ENCODE results near the gene CHD5.

Gene CHD5

DNA sequence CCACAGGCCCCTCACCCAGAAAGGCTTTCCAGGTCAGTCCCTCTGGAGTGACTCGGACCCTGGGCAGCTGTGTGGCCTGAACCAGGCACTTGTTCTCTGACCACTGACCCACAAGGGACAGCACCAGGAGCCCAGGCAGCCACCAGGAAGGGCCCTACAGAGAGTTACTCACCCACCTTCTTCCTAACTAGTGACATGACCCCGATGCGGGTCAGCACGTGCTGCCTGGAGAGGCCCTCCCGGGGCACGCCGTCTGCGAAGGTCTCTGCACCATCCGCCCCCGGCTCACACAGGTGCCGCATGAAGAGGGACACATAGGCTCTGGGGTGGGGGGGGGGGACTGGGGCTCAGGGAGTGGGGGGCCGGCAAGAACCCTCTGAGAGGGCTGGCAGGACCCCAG is 55.8 kb downstream of the CHD5 start:
- no peak overlapping the region for H2AFZ ChIP-seq (ENCODE audit: low read depth, low read length)
- no peaks in the 10 kb centered on the region for H3K36me3 ChIP-seq (ENCODE audit: control insufficient read depth in 1 of 2, insufficient read depth in 2 of 2, low read depth in 1 of 2, low read length in 2 of 2)
- H3K23ac ChIP-seq (ENCODE audit: low read length in 2 of 2): no peak overlapping the region
- no peak overlapping the region for H3K14ac ChIP-seq (ENCODE audit: low read length in 2 of 2)
- no peak overlapping the region for H3K4me2 ChIP-seq (ENCODE audit: low read length, poor library complexity, severe bottlenecking)
- H3K27ac ChIP-seq (ENCODE audit: low read length, poor library complexity, severe bottlenecking): no peak overlapping the region
- peaks cover 4% of the 10 kb centered on the region for H3K4me1 ChIP-seq (ENCODE audit: control insufficient read depth, insufficient read depth, low read depth, low read length)
- no peak overlapping the region for H3K18ac ChIP-seq (ENCODE audit: low read depth in 1 of 2, low read length in 2 of 2)
- 85% methylated on average over 11 of the region's 12 CpGs for WGBS
- no peak overlapping the region for H2BK5ac ChIP-seq (ENCODE audit: low read depth, low read length, poor library complexity, severe bottlenecking)
- H3K27me3 ChIP-seq (ENCODE audit: control insufficient read depth in 1 of 2, insufficient read depth in 1 of 2, low read length in 2 of 2): peaks cover 0 to 20% of the 10 kb centered on the region in 2 experiments
- no peak overlapping the region for H2BK120ac ChIP-seq (ENCODE audit: low read depth, low read length)
- no peaks in the 10 kb centered on the region for H3K9me3 ChIP-seq (ENCODE audit: control insufficient read depth, low read length)
- no peak overlapping the region for H2BK15ac ChIP-seq (ENCODE audit: low read depth, poor library complexity, severe bottlenecking)
- no peak overlapping the region for H3K9ac ChIP-seq (ENCODE audit: low read length)
- DNase-seq: no peak
- H3K4me3 ChIP-seq (ENCODE audit: insufficient read depth in 1 of 2, low read depth in 1 of 2, low read length in 2 of 2): no peak overlapping the region
- H4K91ac ChIP-seq (ENCODE audit: low read length): no peak overlapping the region
- no peak overlapping the region for H3K4ac ChIP-seq (ENCODE audit: low read depth in 1 of 2, low read length in 2 of 2)
- no peak overlapping the region for H2BK12ac ChIP-seq (ENCODE audit: low read length in 2 of 2)
- H3K79me1 ChIP-seq (replicated peaks; ENCODE audit: low read length, poor library complexity, severe bottlenecking): no peaks in the 10 kb centered on the region
- H4K8ac ChIP-seq (ENCODE audit: low read length): no peak overlapping the region
- H2AK5ac ChIP-seq (ENCODE audit: low read length, severe bottlenecking): no peak overlapping the region

DNA sequence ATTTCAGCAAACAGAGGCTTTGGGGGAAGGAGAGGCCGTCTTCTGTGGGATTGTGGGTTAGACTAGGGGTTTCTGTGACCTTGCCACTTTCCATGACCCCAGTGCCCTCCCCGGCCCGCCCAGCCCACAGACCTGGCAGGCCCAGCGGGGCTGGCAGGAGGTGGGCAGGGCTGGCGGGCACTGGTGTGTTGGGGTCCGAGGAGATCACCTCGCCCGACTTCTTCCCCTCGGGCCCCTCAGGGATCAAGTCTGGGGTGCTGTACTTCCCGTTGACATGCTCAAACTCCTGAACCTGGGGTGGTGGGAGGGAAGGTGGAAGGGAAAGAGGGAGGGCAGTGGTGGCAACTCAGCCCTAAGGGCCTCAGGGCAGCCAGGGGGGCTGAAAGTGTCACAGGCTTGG is 56.3 kb downstream of the CHD5 start:
- H3K4ac ChIP-seq (ENCODE audit: low read depth in 1 of 2, low read length in 2 of 2): no peak overlapping the region
- H3K23ac ChIP-seq (ENCODE audit: low read length in 2 of 2): no peak overlapping the region
- no peak overlapping the region for H2AK5ac ChIP-seq (ENCODE audit: low read length, severe bottlenecking)
- H2BK15ac ChIP-seq (ENCODE audit: low read depth, poor library complexity, severe bottlenecking): no peak overlapping the region
- no peaks in the 10 kb centered on the region for H3K79me1 ChIP-seq (replicated peaks; ENCODE audit: low read length, poor library complexity, severe bottlenecking)
- H3K36me3 ChIP-seq (ENCODE audit: control insufficient read depth in 1 of 2, insufficient read depth in 2 of 2, low read depth in 1 of 2, low read length in 2 of 2): no peaks in the 10 kb centered on the region
- H4K91ac ChIP-seq (ENCODE audit: low read length): no peak overlapping the region
- H2AFZ ChIP-seq (ENCODE audit: low read depth, low read length): no peak overlapping the region
- no peak overlapping the region for H3K27ac ChIP-seq (ENCODE audit: low read length, poor library complexity, severe bottlenecking)
- H3K4me1 ChIP-seq (ENCODE audit: control insufficient read depth, insufficient read depth, low read depth, low read length): peaks cover 4% of the 10 kb centered on the region
- no peak overlapping the region for H2BK12ac ChIP-seq (ENCODE audit: low read length in 2 of 2)
- no peaks in the 10 kb centered on the region for H3K9me3 ChIP-seq (ENCODE audit: control insufficient read depth, low read length)
- H3K4me3 ChIP-seq (ENCODE audit: insufficient read depth in 1 of 2, low read depth in 1 of 2, low read length in 2 of 2): no peak overlapping the region
- peaks cover 0 to 20% of the 10 kb centered on the region in 2 experiments for H3K27me3 ChIP-seq (ENCODE audit: control insufficient read depth in 1 of 2, insufficient read depth in 1 of 2, low read length in 2 of 2)
- H2BK120ac ChIP-seq (ENCODE audit: low read depth, low read length): no peak overlapping the region
- DNase-seq: no peak
- no peak overlapping the region for H4K8ac ChIP-seq (ENCODE audit: low read length)
- no peak overlapping the region for H3K9ac ChIP-seq (ENCODE audit: low read length)
- no peak overlapping the region for H3K14ac ChIP-seq (ENCODE audit: low read length in 2 of 2)
- no peak overlapping the region for H3K4me2 ChIP-seq (ENCODE audit: low read length, poor library complexity, severe bottlenecking)
- 83% methylated on average over 10 of the region's 10 CpGs for WGBS
- no peak overlapping the region for H3K18ac ChIP-seq (ENCODE audit: low read depth in 1 of 2, low read length in 2 of 2)
- H2BK5ac ChIP-seq (ENCODE audit: low read depth, low read length, poor library complexity, severe bottlenecking): no peak overlapping the region

DNA sequence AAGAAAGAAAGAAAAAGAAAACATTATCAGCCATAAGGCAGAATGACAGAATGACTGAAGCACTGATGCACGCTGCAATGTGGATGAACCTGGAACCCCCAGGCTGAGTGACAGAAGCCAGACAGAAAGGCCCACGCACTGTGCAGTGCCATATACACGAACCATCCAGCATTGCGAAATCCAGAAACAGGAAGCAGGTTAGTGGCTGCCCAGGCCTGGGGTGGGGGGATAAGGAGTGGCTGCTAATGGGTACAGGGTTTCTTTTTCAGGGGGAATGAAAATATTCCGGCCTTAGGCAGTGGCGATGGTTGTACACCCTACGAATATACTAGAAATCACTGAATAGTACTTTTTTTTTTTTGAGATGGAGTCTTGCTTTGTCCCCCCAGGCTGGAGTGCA is 57.0 kb downstream of the CHD5 start:
- Histone ChIP-seq H2BK5ac (ENCODE audit: low read depth, low read length, poor library complexity, severe bottlenecking) (no peak overlapping the region), H3K4me3 (ENCODE audit: insufficient read depth in 1 of 2, low read depth in 1 of 2, low read length in 2 of 2) (no peak overlapping the region), H4K91ac (ENCODE audit: low read length) (no peak overlapping the region), H3K79me1 (replicated peaks; ENCODE audit: low read length, poor library complexity, severe bottlenecking) (no peaks in the 10 kb centered on the region), H3K27ac (ENCODE audit: low read length, poor library complexity, severe bottlenecking) (no peak overlapping the region), H3K23ac (ENCODE audit: low read length in 2 of 2) (no peak overlapping the region), H3K36me3 (ENCODE audit: control insufficient read depth in 1 of 2, insufficient read depth in 2 of 2, low read depth in 1 of 2, low read length in 2 of 2) (no peaks in the 10 kb centered on the region), H2AK5ac (ENCODE audit: low read length, severe bottlenecking) (no peak overlapping the region), H3K27me3 (ENCODE audit: control insufficient read depth in 1 of 2, insufficient read depth in 1 of 2, low read length in 2 of 2) (peaks cover 0 to 16% of the 10 kb centered on the region in 2 experiments), H2BK15ac (ENCODE audit: low read depth, poor library complexity, severe bottlenecking) (no peak overlapping the region), H2BK12ac (ENCODE audit: low read length in 2 of 2) (no peak overlapping the region), H3K9ac (ENCODE audit: low read length) (no peak overlapping the region), H4K8ac (ENCODE audit: low read length) (no peak overlapping the region), H3K9me3 (ENCODE audit: control insufficient read depth, low read length) (no peaks in the 10 kb centered on the region), H2AFZ (ENCODE audit: low read depth, low read length) (no peak overlapping the region), H3K14ac (ENCODE audit: low read length in 2 of 2) (no peak overlapping the region), H2BK120ac (ENCODE audit: low read depth, low read length) (no peak overlapping the region), H3K4ac (ENCODE audit: low read depth in 1 of 2, low read length in 2 of 2) (no peak overlapping the region), H3K18ac (ENCODE audit: low read depth in 1 of 2, low read length in 2 of 2) (no peak overlapping the region), H3K4me2 (ENCODE audit: low read length, poor library complexity, severe bottlenecking) (no peak overlapping the region), H3K4me1 (ENCODE audit: control insufficient read depth, insufficient read depth, low read depth, low read length) (peaks cover 4% of the 10 kb centered on the region)
- no peak for DNase-seq
- 55% methylated on average over 4 of the region's 7 CpGs for WGBS

DNA sequence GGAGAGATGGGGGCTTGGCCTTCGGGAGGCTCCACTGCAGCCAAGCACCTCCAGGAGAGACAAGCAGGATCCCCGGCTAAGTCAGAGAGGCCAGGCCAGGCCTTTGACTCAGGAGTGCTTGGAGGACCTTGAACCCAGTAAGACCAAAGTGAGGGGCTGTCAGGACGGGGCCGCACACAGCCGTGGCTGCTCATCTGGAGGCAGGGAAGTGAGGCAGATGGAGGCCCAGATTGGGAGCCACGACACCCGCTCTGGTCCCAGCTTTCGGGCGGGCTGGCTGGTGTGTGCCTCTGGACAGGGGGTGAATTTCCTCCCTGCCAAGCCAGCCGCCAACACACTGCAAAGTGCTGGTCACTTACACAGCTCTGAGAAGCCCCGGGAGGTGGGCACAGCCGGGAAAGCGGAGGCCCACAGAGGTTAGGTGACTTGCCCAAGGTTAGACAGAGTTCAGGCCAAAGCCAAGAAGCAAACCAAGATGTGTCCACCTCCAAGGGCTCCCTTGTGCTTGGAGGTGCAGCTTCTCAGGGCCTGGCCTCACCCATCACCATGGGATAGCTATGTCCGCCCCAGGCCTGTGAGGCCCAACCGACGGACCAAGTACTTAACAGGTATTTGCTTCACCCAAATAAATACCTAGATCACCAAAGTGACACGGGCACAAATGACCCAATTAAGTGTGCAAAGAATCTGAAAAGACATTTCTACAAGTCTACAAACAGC is 58.3 kb downstream of the CHD5 start:
- H2BK12ac ChIP-seq (ENCODE audit: low read length in 2 of 2): no peak overlapping the region
- H3K9me3 ChIP-seq (ENCODE audit: control insufficient read depth, low read length): no peaks in the 10 kb centered on the region
- DNase-seq: no peak
- no peak overlapping the region for H3K4me2 ChIP-seq (ENCODE audit: low read length, poor library complexity, severe bottlenecking)
- H3K18ac ChIP-seq (ENCODE audit: low read depth in 1 of 2, low read length in 2 of 2): no peak overlapping the region
- H4K8ac ChIP-seq (ENCODE audit: low read length): no peak overlapping the region
- H3K9ac ChIP-seq (ENCODE audit: low read length): no peak overlapping the region
- no peaks in the 10 kb centered on the region for H3K36me3 ChIP-seq (ENCODE audit: control insufficient read depth in 1 of 2, insufficient read depth in 2 of 2, low read depth in 1 of 2, low read length in 2 of 2)
- no peak overlapping the region for H2BK15ac ChIP-seq (ENCODE audit: low read depth, poor library complexity, severe bottlenecking)
- H3K23ac ChIP-seq (ENCODE audit: low read length in 2 of 2): no peak overlapping the region
- H3K27me3 ChIP-seq (ENCODE audit: control insufficient read depth in 1 of 2, insufficient read depth in 1 of 2, low read length in 2 of 2): peaks cover 0 to 10% of the 10 kb centered on the region in 2 experiments
- H3K14ac ChIP-seq (ENCODE audit: low read length in 2 of 2): no peak overlapping the region
- no peak overlapping the region for H3K27ac ChIP-seq (ENCODE audit: low read length, poor library complexity, severe bottlenecking)
- no peak overlapping the region for H2BK5ac ChIP-seq (ENCODE audit: low read depth, low read length, poor library complexity, severe bottlenecking)
- no peak overlapping the region for H2AK5ac ChIP-seq (ENCODE audit: low read length, severe bottlenecking)
- H4K91ac ChIP-seq (ENCODE audit: low read length): no peak overlapping the region
- no peak overlapping the region for H3K4me3 ChIP-seq (ENCODE audit: insufficient read depth in 1 of 2, low read depth in 1 of 2, low read length in 2 of 2)
- H2BK120ac ChIP-seq (ENCODE audit: low read depth, low read length): no peak overlapping the region
- no peaks in the 10 kb centered on the region for H3K79me1 ChIP-seq (replicated peaks; ENCODE audit: low read length, poor library complexity, severe bottlenecking)
- no peaks in the 10 kb centered on the region for H3K4me1 ChIP-seq (ENCODE audit: control insufficient read depth, insufficient read depth, low read depth, low read length)
- WGBS: 92% methylated on average over 17 of the region's 17 CpGs
- no peak overlapping the region for H3K4ac ChIP-seq (ENCODE audit: low read depth in 1 of 2, low read length in 2 of 2)
- no peak overlapping the region for H2AFZ ChIP-seq (ENCODE audit: low read depth, low read length)
